ENCODE results near the gene SPN.

GRCh38 chr16:29645694-29646187 lies 17.3 kb upstream of the SPN start:
- TF ChIP-seq CTCF (IDR thresholded peaks at IDR 0.05) (no peak), POLR2AphosphoS5 (IDR thresholded peaks at IDR 0.05; ENCODE audit: insufficient read depth in 1 of 2, low read depth in 1 of 2) (no peak), POLR2A (IDR thresholded peaks at IDR 0.05) (no peak)

Measured in vagina (tissue), 2 donors.